Hematopoietic multipotent progenitor cell (in vitro differentiated cells): ENCODE measurements around the gene BZW1. TPM values are rescaled to one million over a fixed set of nuclear protein-coding genes. Genes with fewer than 3 reads are reported as not detected.

Source experiments
- DNase-seq, 3 donors: peaks; one replicate each; pipeline ENCODE4 v3.0.0-alpha.2; 2011 to 2015; ENCODE audit warnings: low read depth in 2 of 3, low spot score in 2 of 3
- total RNA-seq: library from RNA; depleted of rRNA; stranded (reverse); fragments of >200 nt; gene quantifications from one replicate; pipeline ENCODE4 v1.2.3, GENCODE V29; 2012

BZW1 gene
- total RNA-seq, 1 donor, result 135 TPM

DNA sequence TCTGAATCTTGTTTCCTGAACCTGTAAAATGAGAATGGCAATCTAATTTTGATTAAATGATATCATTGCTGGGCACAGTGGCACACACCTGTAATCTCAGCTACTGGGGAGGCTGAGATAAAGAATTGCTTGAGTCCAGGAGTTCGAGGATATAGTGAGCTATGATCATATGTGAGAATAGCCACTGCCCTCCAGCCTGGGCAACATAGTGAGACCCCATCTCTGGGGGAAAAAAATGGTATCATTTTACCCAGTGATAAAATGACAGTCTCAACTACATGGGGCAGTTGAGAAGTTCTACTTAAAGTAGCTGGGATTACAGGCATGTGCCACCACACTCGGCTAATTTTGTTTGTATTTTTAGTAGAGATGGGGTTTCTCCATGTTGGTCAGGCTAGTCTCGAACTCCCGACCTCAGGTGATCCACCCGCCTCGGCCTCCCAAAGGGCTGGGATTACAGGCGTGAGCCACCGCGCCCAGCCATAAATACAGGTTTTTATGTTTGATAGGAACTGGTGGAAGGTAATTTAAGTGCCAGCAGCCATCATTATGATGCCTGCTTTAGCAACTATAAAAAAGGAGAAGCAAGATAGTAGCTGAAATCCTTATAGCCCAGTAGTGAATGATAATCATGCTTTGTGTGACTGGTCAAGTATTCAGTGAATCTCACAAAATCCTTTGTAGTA, 17.0 kb downstream of the BZW1 start:
- no peak for DNase-seq

DNA sequence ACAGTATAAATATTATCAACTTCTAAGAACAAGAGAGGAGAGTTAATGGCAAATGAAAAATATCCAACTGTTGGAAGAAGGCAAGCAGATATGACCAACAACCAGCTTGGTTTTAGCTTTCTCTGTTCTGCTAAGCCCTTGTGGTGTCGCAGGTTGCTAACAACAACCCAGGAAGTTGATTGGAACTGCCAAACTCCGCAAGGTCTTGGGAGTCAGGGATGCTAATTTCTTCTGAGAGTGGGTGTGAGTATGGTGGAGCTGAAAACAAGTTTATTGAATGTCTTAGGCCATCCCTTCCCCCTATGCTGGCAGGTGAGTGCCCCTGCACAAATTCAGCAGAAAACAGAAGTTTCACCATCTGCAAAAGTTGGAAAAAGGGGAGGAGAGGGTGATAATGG, 17.5 kb downstream of the BZW1 start:
- no peak for DNase-seq

- DNase-seq, result no peak
These were observed 23.0 kb downstream of the BZW1 start for GRCh38 chr2:200834701-200835100.

DNA sequence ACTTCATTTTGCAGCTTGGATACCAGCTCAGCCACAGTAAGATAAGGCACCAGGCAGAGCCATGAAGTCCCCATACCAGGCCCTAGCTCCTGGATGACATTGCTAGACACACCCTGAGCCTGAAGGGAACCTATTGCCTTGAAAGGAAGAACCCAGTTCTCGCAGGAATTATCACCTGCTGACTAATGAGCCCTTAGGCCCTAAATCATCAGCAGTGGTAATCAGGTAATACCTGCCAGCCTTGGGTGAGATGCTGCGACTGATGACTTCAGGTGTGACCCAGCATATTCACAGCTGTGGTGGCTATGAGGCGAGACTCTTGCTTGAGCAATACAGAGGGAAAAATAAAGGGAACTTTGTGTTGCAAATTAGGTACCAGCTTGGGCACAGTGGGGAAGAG, 27.8 kb downstream of the BZW1 start:
- DNase-seq, result no peak

DNA sequence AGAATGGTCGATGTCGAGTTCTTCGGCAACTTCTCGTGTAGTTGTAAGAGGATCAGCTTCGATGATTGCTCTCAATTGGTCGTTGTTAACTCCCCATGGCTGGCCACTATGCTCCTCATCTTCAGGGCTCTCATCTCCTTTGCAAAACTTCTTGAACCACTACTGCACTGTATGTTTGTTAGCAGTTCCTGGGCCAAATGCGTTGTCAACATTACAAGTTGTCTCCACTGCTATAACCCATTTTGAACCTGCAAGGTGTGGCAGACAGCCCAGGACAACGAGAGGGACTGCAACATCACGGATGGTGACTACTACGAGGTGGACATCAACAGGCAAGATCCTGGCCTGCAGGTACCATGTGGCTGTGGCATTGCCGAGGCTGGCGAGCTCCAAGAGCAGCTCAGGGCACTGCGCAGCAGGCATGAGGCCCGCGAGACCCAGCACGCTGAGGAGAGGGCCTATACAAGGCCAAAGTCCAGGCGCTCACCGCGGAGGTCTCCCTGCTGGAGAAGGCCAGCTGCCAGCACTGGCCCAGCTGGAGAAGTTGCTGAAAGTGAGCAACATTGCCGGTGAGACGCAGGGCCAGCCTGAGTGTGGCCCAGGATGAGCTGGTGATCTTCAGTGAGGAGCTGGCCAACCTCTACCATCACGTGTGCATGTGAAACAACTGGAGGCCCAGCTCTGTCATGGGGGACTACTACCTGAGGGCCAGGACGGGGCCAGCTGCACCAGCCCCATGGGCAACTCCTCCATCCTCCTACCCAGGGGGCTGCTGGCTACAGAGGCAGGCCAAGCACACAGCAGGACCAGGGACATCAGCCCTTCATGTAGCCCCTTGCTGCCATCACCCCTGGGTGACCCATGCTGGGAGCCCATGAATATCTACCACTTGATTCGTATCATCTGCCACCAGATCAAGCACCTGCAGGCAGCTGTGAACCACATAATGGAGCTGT, 32.6 kb downstream of the BZW1 start:
- no peak for DNase-seq

GRCh38 chr2:200845194-200845593, 33.5 kb downstream of the BZW1 start:
- no peak for DNase-seq

DNA sequence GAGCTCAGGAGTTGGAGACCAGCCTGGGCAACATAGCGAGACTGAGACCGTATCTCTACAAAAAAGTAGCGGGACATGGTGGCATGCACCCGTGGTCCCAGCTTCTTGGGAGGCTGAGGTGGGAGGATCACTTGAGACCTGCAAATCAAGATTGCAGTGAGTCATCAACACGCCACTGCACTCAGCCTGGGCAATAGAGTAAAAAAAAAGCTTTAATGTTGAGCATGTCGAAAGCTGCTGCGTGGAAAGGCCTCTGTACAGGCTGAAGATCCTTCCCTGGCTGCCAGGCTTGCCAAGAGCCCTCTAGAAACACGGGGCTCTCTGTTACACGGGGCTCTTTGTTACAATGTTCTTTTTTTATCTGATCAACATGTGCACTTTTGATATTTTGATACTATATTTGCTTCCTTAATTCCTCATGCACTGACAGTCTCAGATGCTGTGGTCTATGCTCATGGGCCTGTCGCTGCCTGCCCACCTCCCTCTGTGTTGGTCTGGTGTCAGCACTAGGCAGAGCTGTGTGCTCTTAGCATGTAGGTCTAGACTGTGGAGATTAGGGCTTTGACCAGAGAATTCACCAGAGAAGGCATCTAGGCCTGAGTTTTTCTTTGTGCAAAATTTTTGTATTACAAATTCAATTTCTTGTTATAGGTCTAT, 34.1 kb downstream of the BZW1 start:
- DNase-seq, result no peak

- DNase-seq, result no peak
These were observed 35.6 kb downstream of the BZW1 start for GRCh38 chr2:200847269-200847668.

- DNase-seq, result no peak
These were observed 36.2 kb downstream of the BZW1 start for GRCh38 chr2:200847939-200848338.

GRCh38 chr2:200850512-200851256, 39.0 kb downstream of the BZW1 start:
- DNase-seq, result no peak

DNA sequence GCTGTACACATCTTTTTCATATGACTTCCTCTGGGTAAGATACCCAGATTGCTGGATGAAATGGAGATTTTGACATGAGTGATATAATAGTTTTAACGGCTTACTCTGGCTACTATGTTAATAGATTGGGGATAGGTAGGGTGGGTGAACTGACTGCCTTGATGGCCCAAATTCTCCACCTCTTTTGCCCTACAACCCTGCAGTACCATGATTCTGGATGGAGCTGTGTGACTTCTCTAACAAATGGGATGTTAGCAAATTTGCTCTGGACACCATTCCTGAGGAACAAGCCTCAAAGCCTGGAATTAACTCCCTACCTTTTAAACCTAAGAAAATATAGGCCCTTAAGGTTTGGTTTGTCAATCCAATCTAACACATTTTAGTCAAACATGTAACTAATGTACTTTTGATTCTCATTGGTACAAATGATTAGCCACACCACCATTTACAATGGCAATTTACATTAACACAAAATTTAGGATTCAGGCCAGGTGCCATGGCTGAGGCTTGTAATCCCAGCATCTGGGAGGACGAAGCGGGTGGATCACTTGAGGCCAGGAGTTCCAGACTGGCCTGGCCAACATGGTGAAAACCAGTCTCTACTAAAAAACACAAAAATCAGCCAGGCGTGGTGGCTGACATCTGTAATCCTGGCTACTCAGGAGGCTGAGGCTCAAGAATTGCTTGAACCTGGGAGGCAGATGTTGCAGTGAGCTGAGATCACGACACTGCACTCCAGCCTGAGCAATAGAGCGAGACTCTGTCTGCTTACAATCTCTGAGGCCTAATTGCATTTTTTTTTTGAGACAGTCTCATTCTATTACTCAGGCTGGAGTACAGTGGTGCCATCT, 39.9 kb downstream of the BZW1 start:
- DNase-seq, result no peak

DNA sequence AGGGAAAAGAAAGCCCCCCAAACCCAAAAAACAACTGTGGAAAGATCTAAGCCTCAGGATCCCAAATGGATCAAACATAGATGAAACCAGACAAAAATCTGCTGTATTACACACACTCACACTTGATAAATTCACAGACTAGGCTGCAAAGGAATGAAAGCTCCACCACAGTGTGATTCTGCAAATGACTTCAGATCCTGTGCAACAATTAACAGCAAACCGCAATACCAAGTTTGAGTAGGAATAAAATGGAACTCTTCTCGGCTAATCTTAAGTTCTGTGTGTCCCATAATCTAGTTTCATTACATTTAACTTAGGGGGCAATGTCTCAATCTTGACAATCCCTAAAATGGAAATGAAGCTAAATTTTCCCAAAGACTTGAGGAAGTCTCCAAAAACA, 40.9 kb downstream of the BZW1 start:
- DNase-seq, result no peak

DNA sequence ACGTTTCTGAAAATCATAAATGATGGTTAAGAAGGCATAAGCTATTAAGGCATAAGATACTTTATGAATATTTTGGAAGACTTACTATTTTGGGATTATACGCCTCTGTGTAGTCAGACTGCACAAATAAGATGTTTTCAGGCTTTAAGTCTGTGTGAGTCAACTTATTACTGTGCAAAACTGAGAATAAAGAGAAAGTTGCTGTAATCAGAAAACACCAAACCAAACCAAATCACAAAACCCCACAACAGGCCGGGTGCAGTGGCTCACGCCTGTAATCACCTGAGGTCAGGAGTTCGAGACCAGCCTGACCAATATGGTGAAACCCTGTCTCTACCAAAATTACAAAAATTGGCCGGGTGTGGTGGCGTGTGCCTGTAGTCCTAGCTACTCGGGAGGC, 45.1 kb downstream of the BZW1 start:
- DNase-seq, result no peak

DNA sequence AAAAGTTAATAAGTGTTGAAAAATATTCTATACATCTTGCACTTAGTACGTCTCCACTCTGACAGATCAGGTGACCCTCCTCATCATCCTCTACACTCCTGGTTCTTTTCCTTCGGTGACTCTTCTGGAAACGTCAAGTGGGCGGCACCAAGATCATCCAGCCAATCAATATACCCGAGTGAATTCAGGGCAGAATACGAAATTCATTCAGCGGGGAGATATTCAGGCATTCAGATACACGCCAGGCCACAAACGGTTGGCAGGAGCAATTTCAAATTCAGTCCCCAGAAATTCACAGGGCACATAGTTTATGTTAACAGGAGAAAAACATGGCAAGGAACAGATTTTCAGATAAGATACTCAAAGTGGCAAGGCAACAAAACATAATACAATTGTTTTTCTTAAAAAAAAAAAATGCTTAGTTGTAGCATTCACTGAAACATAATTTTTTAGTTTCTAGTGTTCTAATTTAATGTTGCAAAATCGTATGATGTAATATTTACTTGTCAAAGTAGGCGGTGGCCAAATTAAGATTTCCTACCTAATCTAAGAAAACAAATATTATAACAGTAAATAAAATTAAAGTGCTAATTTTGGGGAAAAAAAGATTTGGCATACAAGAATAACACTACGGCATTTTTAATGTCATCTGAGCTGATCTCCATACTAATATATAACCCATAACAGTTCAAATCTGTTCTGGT, 48.5 kb downstream of the BZW1 start:
- DNase-seq, result no peak

DNA sequence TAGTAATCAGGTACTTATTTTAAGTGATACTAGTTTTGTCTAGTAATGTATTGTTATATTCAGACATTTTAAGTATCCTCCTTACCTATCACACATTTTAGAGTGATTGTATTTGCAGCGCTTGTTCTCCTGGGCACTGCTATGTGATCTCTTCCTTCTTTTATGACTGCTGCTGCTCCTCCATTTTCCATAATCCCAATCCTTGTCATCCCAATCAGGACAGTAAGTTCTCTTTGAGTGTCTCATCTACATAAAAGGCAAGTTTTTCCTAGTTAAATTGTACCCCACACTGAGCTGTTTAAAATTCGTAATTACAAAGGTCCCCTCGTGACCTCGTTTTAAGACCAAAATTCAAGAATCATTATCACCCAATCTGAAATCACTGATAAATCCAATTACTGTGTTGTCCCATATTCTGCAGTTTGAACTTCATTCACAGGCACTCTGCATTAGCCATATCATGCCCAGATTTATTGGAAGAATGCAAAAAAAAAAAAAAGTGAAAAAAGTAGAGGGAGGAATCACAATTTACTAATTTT, 50.0 kb downstream of the BZW1 start:
- DNase-seq, result no peak

GRCh38 chr2:200862532-200863000, 50.9 kb downstream of the BZW1 start:
- DNase-seq, result peak; percentile 29 to 76 (median 56)

DNA sequence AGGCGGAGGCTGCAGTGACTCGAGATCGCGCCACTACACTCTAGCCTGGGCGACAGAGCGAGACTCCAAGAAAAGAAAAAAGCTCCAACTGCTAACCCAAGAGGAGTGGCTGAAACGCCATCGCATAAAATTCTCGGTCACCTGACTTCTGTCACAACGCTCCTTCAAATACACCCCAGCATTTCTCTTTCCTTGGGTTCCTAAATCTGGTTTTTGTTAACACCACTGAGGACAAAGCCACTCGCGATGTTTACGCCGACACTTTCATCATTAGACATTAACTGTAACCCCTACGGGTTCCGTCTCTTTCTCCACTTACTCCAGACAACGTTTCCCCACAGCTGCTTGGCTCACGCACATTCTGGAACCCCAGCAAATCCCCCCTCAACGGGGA, 52.1 kb downstream of the BZW1 start:
- no peak for DNase-seq

DNA sequence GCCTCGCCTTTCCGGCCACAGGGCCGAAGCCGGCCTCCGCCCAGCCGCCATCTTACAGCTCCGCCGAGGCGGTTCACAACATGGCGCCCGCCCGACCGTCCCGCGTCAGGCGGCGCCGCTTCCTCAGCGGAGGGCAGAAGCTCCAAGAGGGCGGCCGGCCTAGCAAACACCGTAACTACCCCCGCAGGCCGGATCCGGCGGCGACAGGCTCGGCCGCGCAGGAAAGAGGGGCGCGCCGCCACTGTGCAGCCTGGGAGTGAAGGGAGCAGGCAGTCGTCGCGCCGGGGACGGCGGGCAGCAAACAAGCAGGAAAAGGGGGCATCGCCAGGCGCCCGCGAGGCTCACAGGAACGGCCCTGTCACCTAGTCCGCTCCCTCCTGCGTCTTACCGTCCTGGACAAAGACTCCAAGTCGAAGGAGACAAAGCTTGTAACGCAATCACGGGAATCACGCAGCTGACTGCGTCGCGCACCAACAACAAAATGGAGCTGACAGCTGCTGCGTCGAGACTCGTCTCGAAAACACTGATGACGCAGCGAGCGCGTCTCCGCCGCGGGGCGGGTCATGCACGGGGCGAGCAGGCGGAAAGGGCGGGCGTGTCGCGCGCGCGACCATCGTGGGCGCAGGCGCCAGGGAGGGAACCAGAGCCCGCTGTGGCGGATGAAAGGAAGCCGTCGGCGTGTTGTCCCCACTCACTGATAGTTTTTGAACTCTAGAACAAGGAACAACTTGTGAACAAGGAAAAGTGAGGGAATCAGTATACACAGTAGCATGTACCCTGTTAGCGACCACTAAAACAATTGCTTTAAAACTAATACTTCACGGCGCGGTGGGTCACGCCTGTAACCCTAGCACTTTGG, 52.7 kb downstream of the BZW1 start, which contains the start of gene CLK1:
CLK1 (minus strand) TSS at position 483 of the 859 bp plus-strand sequence. CDS start 2,796 bp downstream, outside the sequence.
- peak; percentile 94 to 97 (median 96) for DNase-seq
